HG03095 (cell line): ENCODE data around the gene KIF21A.
"Not testable (repeated sequence)": the region's sequence is repeated elsewhere in the genome, so short reads cannot be mapped to it uniquely, and the experiment has no call there.

Experiments used
- ATAC-seq: cut with Tn5 transposase; IDR thresholded peaks from one replicate; pipeline ENCODE4 v1.9.1; 2021; ENCODE audit warnings: moderate library complexity; ENCODE audit not compliant: unreplicated experiment

Gene KIF21A

DNA sequence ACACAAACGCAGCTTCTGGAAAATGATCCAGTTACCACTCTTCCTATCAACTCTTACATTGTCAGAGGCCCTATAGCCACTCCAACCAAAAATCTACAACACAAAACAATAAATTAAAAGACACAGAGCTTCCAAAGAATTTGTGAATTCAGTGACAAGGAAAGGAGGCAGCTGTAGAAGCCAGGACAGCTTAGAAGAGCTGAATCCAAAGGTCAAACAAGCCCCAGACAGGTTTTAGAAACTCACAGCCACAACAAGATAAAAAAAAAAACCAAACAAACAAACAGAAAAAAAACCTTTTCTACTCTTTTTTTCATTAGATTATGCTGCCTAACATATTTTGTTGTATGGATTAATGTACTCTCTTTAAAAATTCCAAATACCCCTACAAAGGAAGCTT is 94.4 kb downstream of the KIF21A start:
- ATAC-seq, result no peak

DNA sequence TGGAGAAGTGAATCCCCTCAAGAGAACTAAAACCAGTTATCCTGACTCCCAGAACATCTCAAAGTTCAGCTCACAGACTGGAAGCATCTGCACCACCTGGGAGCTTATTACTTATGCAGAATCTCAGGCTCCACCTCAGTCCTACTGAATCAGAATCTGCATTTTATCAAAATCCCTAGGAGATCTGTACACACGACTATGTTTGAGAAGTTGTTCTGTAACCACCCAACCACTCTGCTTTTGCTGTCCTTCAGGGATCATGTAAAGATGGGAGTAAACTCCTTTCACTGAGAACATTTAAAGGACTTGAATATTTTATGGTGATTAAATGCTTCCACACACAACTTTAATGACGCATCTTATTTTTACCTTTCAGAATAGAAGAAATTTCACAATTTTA is 98.0 kb downstream of the KIF21A start:
- ATAC-seq, result no peak

DNA sequence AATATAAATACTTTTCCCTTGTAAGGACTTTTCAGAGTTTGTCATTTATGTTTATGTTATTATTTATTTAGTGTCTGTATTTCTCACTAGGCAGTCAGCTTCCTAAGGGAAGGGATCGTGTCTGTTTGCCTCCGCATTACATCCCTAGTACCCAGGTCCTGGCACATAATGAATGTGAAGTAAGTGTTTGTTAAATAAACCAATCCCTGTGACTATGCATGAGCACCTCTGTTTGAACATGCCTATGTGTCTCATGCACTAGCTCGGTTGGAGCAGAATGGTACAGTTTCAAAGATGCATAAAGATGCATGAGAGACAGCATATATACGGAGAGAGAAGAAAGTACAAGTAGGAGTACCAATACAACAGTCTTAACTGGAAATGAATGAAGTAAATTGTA is 99.3 kb downstream of the KIF21A start:
- ATAC-seq, result no peak

DNA sequence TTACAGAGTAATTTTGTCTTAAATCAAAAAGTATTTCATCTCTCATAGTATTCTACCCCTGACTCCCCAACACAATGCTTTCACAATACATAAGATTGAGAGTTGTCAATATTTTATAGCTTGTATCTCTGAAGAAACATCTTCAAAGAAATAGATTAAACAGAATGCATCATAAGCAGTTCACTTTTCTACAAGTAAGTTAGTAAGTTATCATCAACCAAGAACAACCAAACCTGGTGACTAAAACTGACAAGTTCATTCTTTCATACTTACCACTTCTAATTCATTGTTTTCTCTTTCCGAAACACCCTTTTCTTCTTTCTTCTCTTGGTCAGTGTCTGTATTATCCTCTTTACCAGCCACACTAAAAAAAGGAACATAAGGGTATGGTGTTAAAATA is 101.2 kb downstream of the KIF21A start:
- no peak for ATAC-seq

GRCh38 chr12:39341179-39341578 is 101.7 kb downstream of the KIF21A start:
- ATAC-seq, result peak; percentile 78

- ATAC-seq, result no peak
Observed at GRCh38 chr12:39332661-39333175, 110.2 kb downstream of the KIF21A start.

DNA sequence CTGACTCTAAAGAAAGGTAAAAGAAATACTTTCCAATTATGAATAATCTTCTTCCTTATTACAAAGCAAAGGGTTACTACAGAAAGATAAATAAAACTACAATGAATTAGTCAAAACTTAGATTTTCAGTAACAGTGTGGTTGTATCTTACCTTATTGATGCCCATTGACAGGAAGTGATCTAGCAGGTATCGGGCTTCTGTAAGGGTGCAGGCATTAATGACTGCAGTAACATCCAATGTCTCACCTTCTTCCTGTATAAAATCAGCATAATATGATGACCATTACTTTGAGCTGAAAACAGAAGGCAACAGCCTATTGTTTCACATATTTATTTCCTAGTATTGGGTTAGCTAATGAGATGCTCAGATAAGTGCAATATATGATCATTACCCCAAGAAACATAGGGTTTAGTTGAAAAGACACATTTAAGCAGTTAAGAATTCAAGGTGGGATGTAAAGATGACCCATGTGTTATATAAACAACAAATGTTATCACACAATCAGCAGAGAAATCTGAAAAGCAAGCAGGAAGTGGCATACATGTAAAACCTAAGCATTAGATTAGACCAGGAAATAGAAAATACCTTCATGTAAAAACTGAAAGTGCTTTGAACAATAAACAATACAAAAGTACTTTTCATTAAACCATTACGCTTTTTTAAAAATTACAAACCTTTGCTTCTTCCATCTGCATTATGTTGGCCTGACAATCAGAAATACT is 111.2 kb downstream of the KIF21A start:
- ATAC-seq, result no peak

DNA sequence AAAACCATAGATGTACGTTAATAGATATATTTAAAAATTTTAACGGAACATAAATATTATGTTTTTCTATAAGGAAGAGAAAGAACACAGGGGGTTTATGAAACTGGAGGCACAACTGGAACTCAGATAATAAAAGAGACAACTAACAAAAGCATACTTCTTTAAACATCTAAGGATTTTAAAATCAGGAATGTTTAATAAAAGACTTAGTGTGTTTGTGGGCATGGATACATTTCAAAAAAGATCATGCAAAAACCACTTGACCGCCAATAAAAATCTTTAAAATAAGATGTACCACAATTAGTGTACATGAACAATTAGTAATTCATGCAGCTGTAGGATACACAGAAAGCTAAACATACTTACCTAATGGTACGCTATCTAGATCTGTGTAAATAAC is 113.0 kb downstream of the KIF21A start:
- no peak for ATAC-seq

- ATAC-seq, result no peak
Observed at GRCh38 chr12:39329018-39329417, 113.9 kb downstream of the KIF21A start.

GRCh38 chr12:39327965-39328364 is 115.0 kb downstream of the KIF21A start:
- no peak for ATAC-seq

DNA sequence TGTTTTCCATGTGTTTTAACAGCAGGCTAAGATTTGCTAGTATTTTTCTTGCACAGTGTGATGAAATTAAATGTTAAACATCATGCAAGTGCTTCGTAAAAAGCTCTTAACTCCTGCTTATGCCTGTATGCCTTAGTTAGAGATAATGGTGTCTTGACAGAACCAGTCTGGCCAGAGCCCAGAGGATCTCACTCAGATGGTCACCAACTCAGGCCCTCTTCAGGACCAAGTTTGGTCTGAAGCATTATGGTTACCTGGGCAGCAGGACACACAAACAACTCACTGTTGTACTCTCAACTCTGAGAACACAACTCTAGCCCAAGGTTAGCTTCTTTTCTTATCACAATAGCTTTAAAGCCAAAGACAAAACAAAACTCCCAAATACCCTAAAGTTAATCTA is 115.4 kb downstream of the KIF21A start:
- ATAC-seq, result no peak

- no peak for ATAC-seq
Observed at GRCh38 chr12:39319180-39319579, 123.7 kb downstream of the KIF21A start.

- ATAC-seq, result no peak
Observed at GRCh38 chr12:39314547-39314946, 128.4 kb downstream of the KIF21A start.

- no peak for ATAC-seq
Observed at GRCh38 chr12:39309516-39309915, 133.4 kb downstream of the KIF21A start.

- ATAC-seq, result no peak
Observed at GRCh38 chr12:39301422-39301821, 141.5 kb downstream of the KIF21A start.

GRCh38 chr12:39300799-39301198 is 142.1 kb downstream of the KIF21A start:
- ATAC-seq, result no peak

- ATAC-seq, result no peak
Observed at GRCh38 chr12:39297891-39298290, 145.0 kb downstream of the KIF21A start.

DNA sequence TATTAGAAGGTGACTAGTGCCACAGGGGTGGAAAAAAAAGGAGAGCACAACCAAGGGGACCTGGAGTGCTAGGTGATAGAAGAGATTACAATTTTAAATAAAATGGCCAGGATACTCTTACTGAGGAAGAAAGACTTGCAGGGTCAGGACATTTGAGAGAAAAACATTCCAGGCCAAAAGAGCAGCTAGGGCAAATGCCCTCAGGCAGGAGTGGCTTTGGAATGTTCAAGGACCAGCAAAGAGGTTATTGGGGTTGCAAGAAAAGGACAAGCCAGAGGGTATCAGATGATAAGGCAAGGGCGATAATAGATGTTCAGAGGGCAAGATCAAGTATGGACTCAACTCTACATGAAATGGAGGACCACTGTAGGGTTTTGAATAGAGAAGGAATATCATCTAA is 146.4 kb downstream of the KIF21A start:
- no peak for ATAC-seq

DNA sequence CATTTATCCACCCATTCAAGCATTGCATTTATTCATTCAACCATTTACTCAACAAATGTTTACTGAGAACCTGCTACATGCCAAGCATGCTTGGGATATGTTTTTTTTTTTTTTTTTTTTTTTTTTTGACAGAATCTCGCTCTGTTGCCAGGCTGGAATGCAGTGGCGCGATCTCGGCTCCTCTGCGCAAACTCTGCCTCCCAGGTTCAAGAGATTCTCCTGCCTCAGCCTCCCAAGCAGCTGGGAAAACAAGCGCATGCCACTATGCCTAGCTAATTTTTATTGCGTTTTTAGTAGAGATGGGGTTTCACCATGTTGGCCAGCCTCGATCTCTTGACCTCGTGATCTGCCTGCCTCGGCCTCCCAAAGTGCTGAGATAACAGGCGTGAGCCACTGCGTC is 147.3 kb downstream of the KIF21A start:
- not testable (repeated sequence) for ATAC-seq

DNA sequence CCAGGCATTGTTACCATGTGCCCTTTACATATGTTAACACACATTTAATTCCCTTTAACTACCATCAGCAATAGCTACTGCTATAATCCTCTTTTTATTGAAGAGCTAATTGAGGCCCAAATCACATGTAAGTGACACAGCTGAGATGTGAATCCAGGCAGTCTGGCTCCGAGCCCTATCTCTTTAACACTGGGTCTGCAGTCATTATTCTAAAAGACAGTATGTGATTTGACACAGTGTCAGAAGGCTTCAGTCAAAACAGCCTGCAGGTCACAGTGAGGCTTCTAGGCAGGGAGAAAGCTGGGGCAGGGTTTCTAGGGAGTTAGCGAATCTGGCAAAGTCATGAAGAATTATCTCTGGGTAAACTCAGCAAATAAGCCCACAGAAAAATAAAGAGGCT is 148.2 kb downstream of the KIF21A start:
- ATAC-seq, result no peak

DNA sequence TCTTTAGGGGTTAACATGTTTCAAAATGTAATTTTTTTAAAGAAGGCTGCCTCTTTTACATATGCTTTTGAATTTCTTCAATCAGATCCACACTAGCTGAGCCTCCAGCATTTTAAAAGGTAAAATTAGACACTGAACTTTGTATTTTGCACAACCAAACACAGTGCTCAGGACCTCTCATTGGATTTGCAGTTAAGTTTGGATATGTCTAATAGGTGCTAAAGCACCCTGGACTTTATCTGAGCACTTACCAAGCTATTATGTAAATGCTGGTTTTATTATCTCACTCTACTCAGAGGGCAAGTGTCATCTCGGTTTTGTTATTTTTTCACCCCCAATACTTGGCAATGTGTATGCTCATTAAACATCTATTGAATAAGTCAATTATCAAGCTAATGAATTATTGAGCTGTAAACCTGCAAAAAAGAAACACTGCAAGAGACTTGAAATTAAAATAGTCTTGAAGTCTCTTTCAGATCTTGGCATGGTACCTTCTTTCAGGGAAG is 150.7 kb downstream of the KIF21A start:
- ATAC-seq, result no peak

GRCh38 chr12:39287817-39288216 is 155.1 kb downstream of the KIF21A start:
- no peak for ATAC-seq

- ATAC-seq, result no peak
Observed at GRCh38 chr12:39287409-39287808, 155.5 kb downstream of the KIF21A start.
